ENCODE data around the gene KLHDC2. TPM values are rescaled to one million over a fixed set of nuclear protein-coding genes. Genes with fewer than 3 reads are reported as not detected.
"Not testable (repeated sequence)": the region's sequence is repeated elsewhere in the genome, so short reads cannot be mapped to it uniquely, and the experiment has no call there.

Gene KLHDC2
- total RNA-seq: 83.2 and 110 TPM in 2 replicates

- no peak for TF ChIP-seq CTCF (IDR thresholded peaks at IDR 0.05; ENCODE audit: extremely low read depth, low read depth, low read length)
- Histone ChIP-seq H3K4me2 (ENCODE audit: insufficient read depth, low read length) (peak within 1 kb of the TSS; percentile 99), H3K4me1 (ENCODE audit: insufficient read depth, low read length) (peaks cover 25% of the 10 kb centered on the region), H4K20me1 (ENCODE audit: insufficient read depth, low read length) (peaks cover 32% of the 10 kb centered on the region), H3K27ac (ENCODE audit: low read depth, low read length) (peak within 1 kb of the TSS; percentile 96), H3K27me3 (ENCODE audit: insufficient read depth, low read length) (no peaks in the 10 kb centered on the region), H3K9me3 (ENCODE audit: low read depth, low read length) (no peaks in the 10 kb centered on the region), H3K79me2 (ENCODE audit: insufficient read depth, low read length) (peaks cover 32% of the 10 kb centered on the region), H3K4me3 (ENCODE audit: insufficient read depth, low read length) (peak within 1 kb of the TSS; percentile 99), H2AFZ (ENCODE audit: low read length) (peak within 1 kb of the TSS; percentile 92), H3K36me3 (ENCODE audit: insufficient read depth, low read length) (peaks cover 10% of the 10 kb centered on the region)
- DNase-seq (ENCODE audit: insufficient read length, low spot score, missing footprints): peak; percentile 95
These were observed at the start of gene KLHDC2 for GRCh38 chr14:49767571-49768300. Gene KLHDC2, plus strand, starts transcription at chr14:49768153. Its CDS starts 316 bp downstream, at chr14:49768469.

GRCh38 chr14:49720744-49721143, 47.2 kb upstream of the KLHDC2 start:
- no peaks in the 10 kb centered on the region for H3K9me3 ChIP-seq (ENCODE audit: low read depth, low read length)
- H3K36me3 ChIP-seq (ENCODE audit: insufficient read depth, low read length): no peaks in the 10 kb centered on the region
- no peaks in the 10 kb centered on the region for H4K20me1 ChIP-seq (ENCODE audit: insufficient read depth, low read length)
- TF ChIP-seq CTCF (IDR thresholded peaks at IDR 0.05; ENCODE audit: extremely low read depth, low read depth, low read length): no peak
- no peaks in the 10 kb centered on the region for H3K4me1 ChIP-seq (ENCODE audit: insufficient read depth, low read length)
- H2AFZ ChIP-seq (ENCODE audit: low read length): no peak overlapping the region
- DNase-seq (ENCODE audit: insufficient read length, low spot score, missing footprints): no peak
- no peak overlapping the region for H3K4me2 ChIP-seq (ENCODE audit: insufficient read depth, low read length)
- no peaks in the 10 kb centered on the region for H3K27me3 ChIP-seq (ENCODE audit: insufficient read depth, low read length)
- H3K4me3 ChIP-seq (ENCODE audit: insufficient read depth, low read length): no peak overlapping the region
- no peak overlapping the region for H3K27ac ChIP-seq (ENCODE audit: low read depth, low read length)
- no peaks in the 10 kb centered on the region for H3K79me2 ChIP-seq (ENCODE audit: insufficient read depth, low read length)

GRCh38 chr14:49721733-49722435, 46.1 kb upstream of the KLHDC2 start:
- H2AFZ ChIP-seq (ENCODE audit: low read length); H3K4me1 ChIP-seq (ENCODE audit: insufficient read depth, low read length); H3K4me2 ChIP-seq (ENCODE audit: insufficient read depth, low read length); H3K27me3 ChIP-seq (ENCODE audit: insufficient read depth, low read length); H3K9me3 ChIP-seq (ENCODE audit: low read depth, low read length); H4K20me1 ChIP-seq (ENCODE audit: insufficient read depth, low read length); H3K27ac ChIP-seq (ENCODE audit: low read depth, low read length); DNase-seq (ENCODE audit: insufficient read length, low spot score, missing footprints); H3K36me3 ChIP-seq (ENCODE audit: insufficient read depth, low read length); H3K79me2 ChIP-seq (ENCODE audit: insufficient read depth, low read length); H3K4me3 ChIP-seq (ENCODE audit: insufficient read depth, low read length): not testable (repeated sequence)

- Histone ChIP-seq H3K27me3 (ENCODE audit: insufficient read depth, low read length) (no peaks in the 10 kb centered on the region), H4K20me1 (ENCODE audit: insufficient read depth, low read length) (no peaks in the 10 kb centered on the region), H3K36me3 (ENCODE audit: insufficient read depth, low read length) (no peaks in the 10 kb centered on the region), H2AFZ (ENCODE audit: low read length) (no peak overlapping the region), H3K9me3 (ENCODE audit: low read depth, low read length) (no peaks in the 10 kb centered on the region), H3K4me2 (ENCODE audit: insufficient read depth, low read length) (no peak overlapping the region), H3K79me2 (ENCODE audit: insufficient read depth, low read length) (no peaks in the 10 kb centered on the region), H3K4me3 (ENCODE audit: insufficient read depth, low read length) (no peak overlapping the region), H3K27ac (ENCODE audit: low read depth, low read length) (no peak overlapping the region), H3K4me1 (ENCODE audit: insufficient read depth, low read length) (no peaks in the 10 kb centered on the region)
- DNase-seq (ENCODE audit: insufficient read length, low spot score, missing footprints): no peak
- TF ChIP-seq CTCF (IDR thresholded peaks at IDR 0.05; ENCODE audit: extremely low read depth, low read depth, low read length): no peak
These were observed 40.8 kb upstream of the KLHDC2 start for GRCh38 chr14:49727171-49727570.
